ENCODE results near the gene CMTM7.

DNA sequence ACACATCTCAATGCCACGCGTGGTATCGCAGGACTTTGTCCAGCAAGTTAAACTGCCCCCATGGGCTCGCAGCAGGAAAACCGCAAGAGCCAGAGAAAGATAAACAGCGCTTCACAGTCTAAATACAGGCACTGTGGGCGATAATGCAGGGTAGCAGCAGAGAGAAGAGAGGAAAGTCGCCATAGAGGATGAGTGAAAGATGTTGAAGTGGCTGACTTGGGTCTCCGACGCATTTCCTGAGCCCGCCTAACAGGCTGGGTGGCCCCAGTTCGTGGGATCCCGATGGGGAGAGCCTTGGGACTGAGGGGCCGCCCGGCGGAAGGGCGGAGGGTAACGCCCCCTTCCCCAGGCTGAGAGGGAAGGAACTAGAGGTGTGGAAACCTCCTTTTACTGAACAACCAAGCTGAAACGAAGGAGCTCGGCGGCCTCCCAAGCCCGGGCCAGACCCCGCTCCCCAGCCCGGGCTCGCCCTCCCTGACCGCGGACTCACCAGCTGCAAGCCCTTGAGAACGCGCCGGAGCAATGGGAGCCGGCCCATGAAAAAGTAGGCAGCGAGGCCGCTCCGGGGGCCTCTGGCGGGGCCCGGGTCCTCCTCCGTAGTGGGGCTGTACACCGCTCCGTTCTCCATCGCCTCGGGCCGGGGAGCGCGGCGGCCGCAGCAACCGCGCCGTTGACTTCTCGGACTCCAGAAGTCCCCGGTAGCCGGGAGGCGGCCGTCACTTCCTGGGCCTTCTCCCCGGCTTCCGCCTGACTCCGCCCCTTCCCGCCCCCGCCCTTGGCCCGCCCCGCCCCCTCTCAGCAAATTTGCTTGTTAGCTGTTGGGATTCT is 110.7 kb downstream of the CMTM7 start, which contains the start of gene CMTM6:
- TF ChIP-seq, protein P1, sequence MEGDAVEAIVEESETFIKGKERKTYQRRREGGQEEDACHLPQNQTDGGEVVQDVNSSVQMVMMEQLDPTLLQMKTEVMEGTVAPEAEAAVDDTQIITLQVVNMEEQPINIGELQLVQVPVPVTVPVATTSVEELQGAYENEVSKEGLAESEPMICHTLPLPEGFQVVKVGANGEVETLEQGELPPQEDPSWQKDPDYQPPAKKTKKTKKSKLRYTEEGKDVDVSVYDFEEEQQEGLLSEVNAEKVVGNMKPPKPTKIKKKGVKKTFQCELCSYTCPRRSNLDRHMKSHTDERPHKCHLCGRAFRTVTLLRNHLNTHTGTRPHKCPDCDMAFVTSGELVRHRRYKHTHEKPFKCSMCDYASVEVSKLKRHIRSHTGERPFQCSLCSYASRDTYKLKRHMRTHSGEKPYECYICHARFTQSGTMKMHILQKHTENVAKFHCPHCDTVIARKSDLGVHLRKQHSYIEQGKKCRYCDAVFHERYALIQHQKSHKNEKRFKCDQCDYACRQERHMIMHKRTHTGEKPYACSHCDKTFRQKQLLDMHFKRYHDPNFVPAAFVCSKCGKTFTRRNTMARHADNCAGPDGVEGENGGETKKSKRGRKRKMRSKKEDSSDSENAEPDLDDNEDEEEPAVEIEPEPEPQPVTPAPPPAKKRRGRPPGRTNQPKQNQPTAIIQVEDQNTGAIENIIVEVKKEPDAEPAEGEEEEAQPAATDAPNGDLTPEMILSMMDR (IDR thresholded peaks at IDR 0.05), result no peak
- TF ChIP-seq EZH2 (IDR thresholded peaks at IDR 0.05) (no peak), EZH2phosphoT487 (IDR thresholded peaks at IDR 0.05) (peak; percentile 44)

Data from neural progenitor cell (in vitro differentiated cells).